Suprapubic skin (tissue), 4 donors: ENCODE data around the gene SLC9A7. TPM values are rescaled to one million over a fixed set of nuclear protein-coding genes. Genes with fewer than 3 reads are reported as not detected.

ENCODE experiments used
- DNase-seq, 2 donors: peaks; one replicate each; pipeline ENCODE4 v3.0.0-alpha.2; 2019; ENCODE audit warnings: low spot score in 2 of 2
- H3K27ac ChIP-seq: fragments of 200-600 bp; sonication (generic); one replicate; pipeline ENCODE4 v1.5.1; 2019
- H3K27me3 ChIP-seq: fragments of 200-600 bp; sonication (generic); one replicate; pipeline ENCODE4 v1.5.1; 2019
- H3K36me3 ChIP-seq: fragments of 200-600 bp; sonication (generic); one replicate; pipeline ENCODE4 v1.5.1; 2019
- H3K4me1 ChIP-seq: fragments of 200-600 bp; sonication (generic); one replicate; pipeline ENCODE4 v1.5.1; 2019
- H3K4me3 ChIP-seq: fragments of 200-600 bp; sonication (generic); one replicate; pipeline ENCODE4 v1.5.1; 2019; ENCODE audit warnings: mild to moderate bottlenecking
- H3K9me3 ChIP-seq: fragments of 200-600 bp; sonication (generic); one replicate; pipeline ENCODE4 v1.5.1; 2019
- CTCF ChIP-seq, 2 donors: fragments of 200-600 bp in 1 of 2; fragments of 450-650 bp in 1 of 2; sonication (generic) in 1 of 2; IDR thresholded peaks; one replicate each; pipeline ENCODE4 v1.5.1; 2016 to 2019; ENCODE audit warnings: antibody characterized with exemption in 2 of 2, mild to moderate bottlenecking in 1 of 2, moderate library complexity in 1 of 2
- EP300 ChIP-seq: sonication (generic); formaldehyde crosslinking; IDR thresholded peaks from one replicate; pipeline ENCODE4 v1.6.1; 2017; ENCODE audit warnings: antibody characterized with exemption
- POLR2A ChIP-seq, 2 donors: fragments of 450-650 bp; IDR thresholded peaks; one replicate each; pipeline ENCODE4 v1.6.1; 2017; ENCODE audit warnings: antibody characterized with exemption in 2 of 2, mild to moderate bottlenecking in 2 of 2, moderate library complexity in 2 of 2
- POLR2AphosphoS5 ChIP-seq, 3 donors: sonication (generic); formaldehyde crosslinking; IDR thresholded peaks; one replicate each; pipeline ENCODE4 v1.6.1; 2017; ENCODE audit warnings: antibody characterized with exemption in 3 of 3
- WGBS: methylation state at CpG from one replicate; pipeline ENCODE4 v1.1.5; 2018; 5-methylcytosine and 5-hydroxymethylcytosine counted together
- total RNA-seq, 4 donors: library from RNA; depleted of rRNA; stranded (reverse); fragments of >200 nt; gene quantifications; one replicate each; pipeline ENCODE4 v1.1.0, GENCODE V29; 2016

SLC9A7 gene
- total RNA-seq, 4 donors from 2014 or later, result 3.1 to 7.4 (median 6.2) TPM

- 50% methylated on average over 2 of the region's 2 CpGs for WGBS
- no peak for TF ChIP-seq POLR2AphosphoS5 (IDR thresholded peaks at IDR 0.05)
- no peak for TF ChIP-seq POLR2A (IDR thresholded peaks at IDR 0.05)
- no peak for TF ChIP-seq CTCF (IDR thresholded peaks at IDR 0.05)
- TF ChIP-seq EP300, result no peak
- no peak for DNase-seq
These were observed 21.5 kb downstream of the SLC9A7 start for GRCh38 chrX:46737462-46737861.

GRCh38 chrX:46737041-46737440, 21.9 kb downstream of the SLC9A7 start:
- no peak for DNase-seq
- Histone ChIP-seq H3K36me3 (no peaks in the 10 kb centered on the region), H3K27me3 (no peaks in the 10 kb centered on the region), H3K4me1 (no peaks in the 10 kb centered on the region), H3K27ac (no peak overlapping the region), H3K4me3 (no peak overlapping the region), H3K9me3 (no peaks in the 10 kb centered on the region)
- no peak for TF ChIP-seq EP300

More at GRCh38 chrX:46737462-46737861, 21.5 kb downstream of the SLC9A7 start:
- H3K4me1 ChIP-seq, result no peaks in the 10 kb centered on the region
- no peak overlapping the region for H3K4me3 ChIP-seq
- no peaks in the 10 kb centered on the region for H3K9me3 ChIP-seq
- no peaks in the 10 kb centered on the region for H3K36me3 ChIP-seq
- H3K27me3 ChIP-seq, result no peaks in the 10 kb centered on the region
- no peak overlapping the region for H3K27ac ChIP-seq

GRCh38 chrX:46735622-46736021, 23.3 kb downstream of the SLC9A7 start:
- Histone ChIP-seq H3K27me3 (no peaks in the 10 kb centered on the region), H3K36me3 (no peaks in the 10 kb centered on the region), H3K27ac (no peak overlapping the region), H3K4me3 (no peak overlapping the region), H3K9me3 (no peaks in the 10 kb centered on the region), H3K4me1 (no peaks in the 10 kb centered on the region)
- WGBS, result 71% methylated on average over 2 of the region's 2 CpGs
- DNase-seq, result no peak
- TF ChIP-seq EP300 (no peak), CTCF (IDR thresholded peaks at IDR 0.05) (no peak), POLR2A (IDR thresholded peaks at IDR 0.05) (no peak), POLR2AphosphoS5 (IDR thresholded peaks at IDR 0.05) (no peak)

- no peak for DNase-seq
- H3K4me3 ChIP-seq, result no peak overlapping the region
- TF ChIP-seq POLR2A (IDR thresholded peaks at IDR 0.05) (no peak), POLR2AphosphoS5 (IDR thresholded peaks at IDR 0.05) (no peak), EP300 (no peak), CTCF (IDR thresholded peaks at IDR 0.05) (no peak)
- no peaks in the 10 kb centered on the region for H3K9me3 ChIP-seq
- H3K4me1 ChIP-seq, result no peaks in the 10 kb centered on the region
- WGBS, result 62% methylated on average over 1 of the region's 1 CpG
- no peaks in the 10 kb centered on the region for H3K36me3 ChIP-seq
- H3K27me3 ChIP-seq, result no peaks in the 10 kb centered on the region
- H3K27ac ChIP-seq, result no peak overlapping the region
These were observed 25.7 kb downstream of the SLC9A7 start for GRCh38 chrX:46733226-46733625.

GRCh38 chrX:46730765-46731164, 28.2 kb downstream of the SLC9A7 start:
- no peak overlapping the region for H3K27ac ChIP-seq
- DNase-seq, result no peak

More at GRCh38 chrX:46730765-46731164, 28.2 kb downstream of the SLC9A7 start:
- TF ChIP-seq EP300 (no peak), POLR2AphosphoS5 (IDR thresholded peaks at IDR 0.05) (no peak), CTCF (IDR thresholded peaks at IDR 0.05) (no peak), POLR2A (IDR thresholded peaks at IDR 0.05) (no peak)
- H3K36me3 ChIP-seq, result no peaks in the 10 kb centered on the region
- no peaks in the 10 kb centered on the region for H3K9me3 ChIP-seq
- no peak overlapping the region for H3K4me3 ChIP-seq
- WGBS, result 44% methylated on average over 1 of the region's 1 CpG
- H3K27me3 ChIP-seq, result no peaks in the 10 kb centered on the region
- no peaks in the 10 kb centered on the region for H3K4me1 ChIP-seq
